HEK293 (cell line): ENCODE measurements around the gene CWF19L2.
"Not testable (repeated sequence)": the region's sequence is repeated elsewhere in the genome, so short reads cannot be mapped to it uniquely, and the experiment has no call there.

ENCODE experiments used
- CTCF ChIA-PET: fragments of 350-600 bp; formaldehyde crosslinking; extraction: SDS; loops from one replicate; lab custom pipeline; 2021; ENCODE audit warnings: antibody characterized with exemption; lab: Yijun Ruan, JAX
- POLR2A ChIA-PET: fragments of 300-600 bp; formaldehyde crosslinking; extraction: SDS; loops from one replicate; lab custom pipeline; 2020; ENCODE audit warnings: antibody characterized with exemption, inconsistent platforms; lab: Yijun Ruan, JAX
- H3K27ac ChIP-seq: fragments of 200-500 bp; sonication (Bioruptor generic); 2 replicates; pipeline ENCODE4 v1.5.1; 2014; ENCODE audit warnings: low read depth, low read length, control low read depth, inconsistent platforms; ENCODE audit errors: extremely low read depth
- H3K36me3 ChIP-seq, 2 experiments: fragments of 200-500 bp in 1 of 2; sonication (Bioruptor generic) in 1 of 2; 1 replicate in 1 of 2; 2 replicates in 1 of 2; pipeline ENCODE4 v1.5.1; 2014 to 2017; ENCODE audit warnings: inconsistent platforms in 2 of 2, low read length in 2 of 2; ENCODE audit not compliant: control insufficient read depth in 2 of 2, insufficient read depth in 1 of 2
- H3K4me1 ChIP-seq: fragments of 200-500 bp; sonication (Bioruptor generic); 2 replicates; pipeline ENCODE4 v1.5.1; 2014; ENCODE audit warnings: mild to moderate bottlenecking, low read length, inconsistent platforms; ENCODE audit not compliant: control insufficient read depth, insufficient read depth
- H3K4me3 ChIP-seq: 2 replicates; pipeline ENCODE4 v1.5.1; 2011; ENCODE audit warnings: low read depth, mild to moderate bottlenecking, control low read depth, low read length, moderate library complexity
- H3K9me3 ChIP-seq: fragments of 200-500 bp; sonication (Bioruptor generic); 2 replicates; pipeline ENCODE4 v1.5.1; 2014; ENCODE audit warnings: low read depth, low read length, inconsistent platforms; ENCODE audit not compliant: control insufficient read depth, insufficient read depth
- AEBP2 ChIP-seq: fragments of 450-650 bp; formaldehyde crosslinking; IDR thresholded peaks from 2 replicates; pipeline ENCODE4 v1.5.1; 2016; ENCODE audit warnings: missing biosample characterization, missing genetic modification characterization, borderline replicate concordance
- BCL6B ChIP-seq: fragments of 450-650 bp; formaldehyde crosslinking; IDR thresholded peaks from 2 replicates; pipeline ENCODE4 v1.5.1; 2017; ENCODE audit warnings: missing biosample characterization, missing genetic modification characterization
- EGR2 ChIP-seq: fragments of 450-650 bp; formaldehyde crosslinking; IDR thresholded peaks from 2 replicates; pipeline ENCODE4 v1.5.1; 2016; ENCODE audit warnings: low read depth, missing biosample characterization, missing genetic modification characterization
- KLF16 ChIP-seq: fragments of 450-650 bp; formaldehyde crosslinking; IDR thresholded peaks from 2 replicates; pipeline ENCODE4 v1.5.1; 2017; ENCODE audit warnings: missing biosample characterization, missing genetic modification characterization
- KLF8 ChIP-seq: fragments of 450-650 bp; formaldehyde crosslinking; IDR thresholded peaks from 2 replicates; pipeline ENCODE4 v1.5.1; 2016; ENCODE audit warnings: missing biosample characterization, missing genetic modification characterization
- PRDM1 ChIP-seq: fragments of 450-650 bp; formaldehyde crosslinking; IDR thresholded peaks from 2 replicates; pipeline ENCODE4; 2016; ENCODE audit warnings: missing biosample characterization, missing genetic modification characterization
- SCRT2 ChIP-seq: fragments of 450-650 bp; formaldehyde crosslinking; IDR thresholded peaks from 2 replicates; pipeline ENCODE4 v1.5.1; 2016; ENCODE audit warnings: missing biosample characterization, missing genetic modification characterization
- SETDB1 ChIP-seq: IDR thresholded peaks from one replicate; pipeline ENCODE4 v1.6.1; 2017; ENCODE audit warnings: mild to moderate bottlenecking, low read length, moderate library complexity, mixed read lengths; ENCODE audit not compliant: insufficient read length
- ZBTB1 ChIP-seq: fragments of 450-650 bp; formaldehyde crosslinking; IDR thresholded peaks from 2 replicates; pipeline ENCODE4 v1.5.1; 2016; ENCODE audit warnings: missing biosample characterization, missing genetic modification characterization
- ZFHX2 ChIP-seq: fragments of 450-650 bp; formaldehyde crosslinking; conservative IDR thresholded peaks from 2 replicates; pipeline ENCODE4 v1.5.1; 2016; ENCODE audit warnings: missing biosample characterization, missing genetic modification characterization
- ZNF121 ChIP-seq: fragments of 450-650 bp; formaldehyde crosslinking; IDR thresholded peaks from 2 replicates; pipeline ENCODE4 v1.5.1; 2016; ENCODE audit warnings: missing biosample characterization, missing genetic modification characterization
- ZNF140 ChIP-seq: fragments of 450-650 bp; formaldehyde crosslinking; IDR thresholded peaks from 2 replicates; pipeline ENCODE4 v1.5.1; 2016; ENCODE audit warnings: missing biosample characterization, missing genetic modification characterization
- ZNF2 ChIP-seq: fragments of 450-650 bp; formaldehyde crosslinking; IDR thresholded peaks from 2 replicates; pipeline ENCODE4 v1.5.1; 2016; ENCODE audit warnings: missing biosample characterization, missing genetic modification characterization
- ZNF585B ChIP-seq: fragments of 450-650 bp; formaldehyde crosslinking; IDR thresholded peaks from 2 replicates; pipeline ENCODE4 v1.5.1; 2016; ENCODE audit warnings: missing biosample characterization, missing genetic modification characterization
- ZNF658 ChIP-seq: fragments of 450-650 bp; formaldehyde crosslinking; IDR thresholded peaks from 2 replicates; pipeline ENCODE4; 2016; ENCODE audit warnings: missing biosample characterization, missing genetic modification characterization
- TF ChIP-seq, protein P1 (sequence below): fragments of 450-650 bp; formaldehyde crosslinking; IDR thresholded peaks from 2 replicates; pipeline ENCODE4 v1.5.1; 2016; ENCODE audit warnings: missing biosample characterization, missing genetic modification characterization
- TF ChIP-seq, protein P2 (sequence below): fragments of 450-650 bp; formaldehyde crosslinking; IDR thresholded peaks from 2 replicates; pipeline ENCODE4 v1.5.1; 2017; ENCODE audit warnings: missing biosample characterization, missing genetic modification characterization

CWF19L2 gene

DNA sequence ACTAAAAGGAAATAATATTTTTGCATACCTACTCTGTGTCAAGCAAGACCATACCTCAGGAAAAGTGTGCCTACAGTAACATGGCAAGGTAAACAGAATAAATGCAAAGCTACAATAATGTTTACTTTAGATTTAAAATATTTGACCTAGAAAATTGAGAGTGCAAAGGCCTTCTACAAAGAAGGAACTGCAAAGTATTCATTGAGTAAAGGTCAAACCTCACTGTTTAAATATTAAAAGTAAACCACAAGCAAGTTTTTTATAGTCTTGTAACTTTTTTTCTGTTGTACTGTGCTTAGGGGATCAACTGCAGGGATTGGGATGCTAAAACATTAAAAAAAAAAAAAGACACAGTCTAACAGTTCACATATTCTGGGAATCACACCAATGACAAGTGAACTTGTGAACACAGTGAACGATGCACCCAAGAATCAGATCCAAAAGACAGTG lies 48.8 kb downstream of the CWF19L2 start (continued):
- TF ChIP-seq, protein P1, sequence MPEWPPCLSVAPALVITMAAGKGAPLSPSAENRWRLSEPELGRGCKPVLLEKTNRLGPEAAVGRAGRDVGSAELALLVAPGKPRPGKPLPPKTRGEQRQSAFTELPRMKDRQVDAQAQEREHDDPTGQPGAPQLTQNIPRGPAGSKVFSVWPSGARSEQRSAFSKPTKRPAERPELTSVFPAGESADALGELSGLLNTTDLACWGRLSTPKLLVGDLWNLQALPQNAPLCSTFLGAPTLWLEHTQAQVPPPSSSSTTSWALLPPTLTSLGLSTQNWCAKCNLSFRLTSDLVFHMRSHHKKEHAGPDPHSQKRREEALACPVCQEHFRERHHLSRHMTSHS = no peak
- TF ChIP-seq ZNF2 (tag by site-specific recombination) (no peak), SETDB1 (no peak), PRDM1 (tag by site-specific recombination) (no peak)

DNA sequence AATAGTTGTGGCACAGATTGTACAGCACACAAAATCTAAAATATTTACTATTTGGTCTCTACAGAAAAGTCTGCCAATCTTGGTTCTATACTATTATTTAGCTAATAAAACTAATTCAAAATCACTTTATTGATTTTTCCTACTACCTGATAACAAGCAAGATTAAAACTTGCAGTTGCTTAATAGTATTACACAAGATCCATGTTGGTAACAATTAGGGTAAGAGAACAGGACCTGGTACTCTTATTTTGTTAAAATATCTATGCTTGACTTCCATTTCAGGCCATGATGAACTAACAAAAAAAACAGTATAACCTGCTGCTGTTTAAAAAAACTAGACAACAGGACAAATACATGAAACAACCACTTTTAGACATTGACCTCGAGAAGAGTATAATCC lies 52.4 kb downstream of the CWF19L2 start:
- ChIA-PET POLR2A (no interaction called here), CTCF (interaction anchor here (0.5 kb wide), 1 partner anchor 26 kb away, joined by 4 read pairs; no protein-coding TSS in a partner anchor)
- TF ChIP-seq, protein P2, sequence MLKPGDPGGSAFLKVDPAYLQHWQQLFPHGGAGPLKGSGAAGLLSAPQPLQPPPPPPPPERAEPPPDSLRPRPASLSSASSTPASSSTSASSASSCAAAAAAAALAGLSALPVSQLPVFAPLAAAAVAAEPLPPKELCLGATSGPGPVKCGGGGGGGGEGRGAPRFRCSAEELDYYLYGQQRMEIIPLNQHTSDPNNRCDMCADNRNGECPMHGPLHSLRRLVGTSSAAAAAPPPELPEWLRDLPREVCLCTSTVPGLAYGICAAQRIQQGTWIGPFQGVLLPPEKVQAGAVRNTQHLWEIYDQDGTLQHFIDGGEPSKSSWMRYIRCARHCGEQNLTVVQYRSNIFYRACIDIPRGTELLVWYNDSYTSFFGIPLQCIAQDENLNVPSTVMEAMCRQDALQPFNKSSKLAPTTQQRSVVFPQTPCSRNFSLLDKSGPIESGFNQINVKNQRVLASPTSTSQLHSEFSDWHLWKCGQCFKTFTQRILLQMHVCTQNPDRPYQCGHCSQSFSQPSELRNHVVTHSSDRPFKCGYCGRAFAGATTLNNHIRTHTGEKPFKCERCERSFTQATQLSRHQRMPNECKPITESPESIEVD (tag by site-specific recombination) = no peak
- TF ChIP-seq KLF16 (tag by site-specific recombination) = no peak
- TF ChIP-seq AEBP2 (tag by site-specific recombination) = no peak
- TF ChIP-seq KLF8 (tag by site-specific recombination) = no peak
- TF ChIP-seq ZNF658 (tag by site-specific recombination) = no peak
- no peaks in the 10 kb centered on the region for H3K4me1 ChIP-seq
- H3K36me3 ChIP-seq = no peaks in the 10 kb centered on the region
- no peak overlapping the region for H3K27ac ChIP-seq
- H3K9me3 ChIP-seq = no peaks in the 10 kb centered on the region
- H3K4me3 ChIP-seq = no peak overlapping the region

DNA sequence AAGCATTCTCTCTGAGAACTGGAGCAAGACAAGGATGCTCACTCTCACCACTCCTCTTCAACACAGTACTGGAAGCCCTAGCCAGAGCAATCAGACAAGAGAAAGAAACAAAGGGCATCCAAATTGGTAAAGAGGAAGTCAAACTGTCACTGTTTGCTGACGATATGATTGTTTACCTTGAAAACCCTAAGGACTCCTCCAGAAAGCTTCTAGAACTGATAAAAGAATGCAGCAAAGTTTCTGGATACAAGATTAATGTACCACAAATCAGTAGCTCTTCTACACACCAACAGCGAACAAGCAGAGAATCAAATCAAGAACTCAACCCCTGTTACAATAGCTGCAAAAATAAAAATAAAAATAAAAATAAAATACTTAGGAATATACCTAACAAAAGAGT lies 56.5 kb downstream of the CWF19L2 start:
- POLR2A ChIA-PET = not testable (repeated sequence)

DNA sequence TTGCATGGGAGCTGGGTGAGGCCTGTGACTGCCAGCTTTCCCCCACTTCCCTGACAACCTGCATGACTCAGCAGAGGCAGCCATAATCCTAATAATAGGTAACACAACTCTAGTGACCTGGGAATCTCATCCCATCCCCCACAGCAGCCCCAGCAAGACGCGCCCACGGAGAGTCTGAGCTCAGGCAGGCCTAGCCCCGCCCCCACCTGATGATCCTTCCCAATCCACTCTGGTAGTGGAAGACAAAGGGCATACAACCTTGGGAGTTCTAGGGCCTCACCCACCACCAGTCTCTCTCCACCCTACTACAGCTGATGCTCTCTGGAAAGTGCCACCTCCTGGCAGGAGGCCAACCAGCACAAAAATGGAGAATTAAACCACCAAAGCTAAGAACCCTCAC lies 60.3 kb downstream of the CWF19L2 start:
- no peak overlapping the region for H3K27ac ChIP-seq
- no peak overlapping the region for H3K4me3 ChIP-seq
- TF ChIP-seq ZBTB1 (tag by site-specific recombination) = no peak
- TF ChIP-seq SCRT2 (tag by site-specific recombination) = peak; percentile 53; the same call in 1 of the 2 replicates
- no peak for TF ChIP-seq ZNF121
- peak; percentile 42 for TF ChIP-seq EGR2
- peak; percentile 46 for TF ChIP-seq ZFHX2 (tag by site-specific recombination)
- TF ChIP-seq ZNF140 = no peak
- no peak for TF ChIP-seq BCL6B (tag by site-specific recombination)
- TF ChIP-seq ZNF585B (tag by site-specific recombination) = no peak
- H3K4me1 ChIP-seq = no peaks in the 10 kb centered on the region
- ChIA-PET POLR2A (no interaction called here), CTCF (no interaction called here)
- peaks cover 0 to 8% of the 10 kb centered on the region in 2 experiments; a peak in 1 of 3 replicates for H3K36me3 ChIP-seq
- H3K9me3 ChIP-seq = no peaks in the 10 kb centered on the region

More for the DNA sequence above, 56.5 kb downstream of the CWF19L2 start:
- H3K4me3 ChIP-seq, H3K4me1 ChIP-seq, H3K9me3 ChIP-seq, H3K27ac ChIP-seq, CTCF ChIA-PET, H3K36me3 ChIP-seq: not testable (repeated sequence)
